ENCODE data around the gene RPS6KB1. TPM values are rescaled to one million over a fixed set of nuclear protein-coding genes. Genes with fewer than 3 reads are reported as not detected.

The RPS6KB1 gene
- total and polyA plus RNA-seq, 3 experiments from 2014 or later, result 24.4 to 52.3 (median 44.5) TPM

DNA sequence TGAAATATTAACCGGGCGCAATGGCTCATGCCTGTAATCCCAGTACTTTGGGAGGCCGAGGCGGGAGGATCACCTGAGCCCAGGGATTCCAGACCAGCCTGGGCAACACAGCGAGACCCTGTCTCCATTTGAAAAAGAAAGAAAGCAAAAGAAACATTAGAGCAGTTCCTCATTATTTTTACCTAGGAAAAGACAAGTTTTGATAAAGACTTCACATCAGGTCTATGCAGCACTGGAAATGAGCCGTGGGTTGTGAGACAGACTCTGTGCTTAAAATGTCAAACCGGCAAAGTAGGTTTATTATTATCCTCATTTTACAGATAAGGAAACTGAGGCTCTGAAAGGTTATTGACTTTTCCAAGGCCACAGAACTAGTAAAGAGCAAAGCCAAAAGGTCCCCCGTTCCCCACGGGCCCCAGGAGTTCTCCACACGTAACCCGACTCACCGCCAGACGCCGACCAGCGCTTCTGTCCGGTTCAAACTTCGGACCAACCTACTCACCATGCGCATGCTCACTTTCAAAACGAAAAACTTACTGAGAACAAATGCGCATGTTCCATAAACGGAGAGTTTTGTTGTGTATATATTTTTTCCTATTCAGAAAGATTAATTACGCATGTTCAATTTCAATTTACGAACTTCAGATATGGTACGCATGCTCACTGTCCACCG lies 534 bp upstream of the RPS6KB1 start:
- no peaks in the 10 kb centered on the region for H3K27me3 ChIP-seq (ENCODE audit: insufficient read depth, low read length, poor library complexity, severe bottlenecking)
- Mint-ChIP-seq H3K4me1 (peaks cover 46 to 77% (median 66%) of the 10 kb centered on the region in 3 donors), H3K27ac (peak overlapping the region; percentile 97 to 100 (median 100)), H3K36me3 (peaks cover 0 to 51% (median 10%) of the 10 kb centered on the region in 3 donors), H3K4me3 (peak overlapping the region; percentile 98 to 100 (median 99)), H3K27me3 (peaks cover 0 to 1% of the 10 kb centered on the region in 2 donors), H3K9me3 (no peaks in the 10 kb centered on the region)
- H3K4me3 ChIP-seq (ENCODE audit: low read length), result peak overlapping the region; percentile 95
- H3K9me3 ChIP-seq (ENCODE audit: low read length), result no peaks in the 10 kb centered on the region
- peak overlapping the region; percentile 90 for H3K27ac ChIP-seq (ENCODE audit: low read depth, low read length)
- CTCF ChIA-PET, result interaction anchor here (1.2 to 1.4 kb wide), 3 partner anchors 22 to 144 kb away, joined by 3 to 5 read pairs (median 5); no protein-coding TSS in a partner anchor
- peak in 1 of 5 donors; percentile 7 for DNase-seq
- H3K36me3 ChIP-seq (ENCODE audit: insufficient read depth, low read length), result no peaks in the 10 kb centered on the region
- peaks cover 24% of the 10 kb centered on the region for H3K4me1 ChIP-seq (ENCODE audit: insufficient read depth, low read length)
- POLR2A ChIA-PET, result interaction anchor here (0.5 to 2.5 kb wide), 7 partner anchors 17 to 273 kb away, joined by 3 to 15 read pairs (median 5); partner anchors contain the start of genes CLTC and RNFT1

DNA sequence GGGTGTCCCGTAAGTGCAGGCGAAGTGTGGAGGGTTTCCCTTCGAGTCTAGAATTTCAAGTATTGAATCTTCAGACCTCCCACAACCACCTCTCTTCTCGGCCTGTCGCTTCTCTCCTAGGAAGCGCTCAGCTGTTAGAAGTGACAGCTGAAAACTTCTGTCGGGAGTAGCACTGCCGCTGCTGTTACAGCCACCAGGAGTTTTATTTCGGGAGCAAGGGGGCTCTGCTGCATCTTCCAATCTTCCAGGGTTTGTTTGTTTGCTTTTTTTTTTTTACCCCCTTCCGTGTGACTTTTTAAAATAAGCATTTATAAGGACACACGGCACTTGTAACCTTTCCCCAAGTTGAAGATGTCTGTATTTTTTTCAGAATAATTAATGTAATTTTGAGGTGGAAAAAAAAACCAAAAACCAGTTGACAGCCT lies 767 bp downstream of the RPS6KB1 start:
- no peak for DNase-seq
- H3K27me3 Mint-ChIP-seq, result peaks cover 0 to 1% of the 10 kb centered on the region in 2 donors
- peak overlapping the region; percentile 97 to 100 (median 100) for H3K27ac Mint-ChIP-seq
- ChIA-PET POLR2A (interaction anchor here (0.6 to 2.5 kb wide), 8 partner anchors 40 to 274 kb away, joined by 3 to 15 read pairs (median 4); partner anchors contain the start of genes CLTC and RNFT1), CTCF (interaction anchor here (0.9 to 1.8 kb wide), 5 partner anchors 20 to 143 kb away, joined by 3 to 5 read pairs (median 5); no protein-coding TSS in a partner anchor)
- Histone ChIP-seq H3K27ac (ENCODE audit: low read depth, low read length) (peak overlapping the region; percentile 90), H3K27me3 (ENCODE audit: insufficient read depth, low read length, poor library complexity, severe bottlenecking) (no peaks in the 10 kb centered on the region), H3K4me3 (ENCODE audit: low read length) (peak overlapping the region; percentile 95), H3K4me1 (ENCODE audit: insufficient read depth, low read length) (peaks cover 27% of the 10 kb centered on the region), H3K36me3 (ENCODE audit: insufficient read depth, low read length) (no peaks in the 10 kb centered on the region), H3K9me3 (ENCODE audit: low read length) (no peaks in the 10 kb centered on the region)
- H3K9me3 Mint-ChIP-seq, result no peaks in the 10 kb centered on the region
- H3K4me3 Mint-ChIP-seq, result peak overlapping the region; percentile 98 to 100 (median 99)
- peaks cover 42 to 74% (median 66%) of the 10 kb centered on the region in 3 donors for H3K4me1 Mint-ChIP-seq
- H3K36me3 Mint-ChIP-seq, result peaks cover 0 to 44% (median 5%) of the 10 kb centered on the region in 3 donors

DNA sequence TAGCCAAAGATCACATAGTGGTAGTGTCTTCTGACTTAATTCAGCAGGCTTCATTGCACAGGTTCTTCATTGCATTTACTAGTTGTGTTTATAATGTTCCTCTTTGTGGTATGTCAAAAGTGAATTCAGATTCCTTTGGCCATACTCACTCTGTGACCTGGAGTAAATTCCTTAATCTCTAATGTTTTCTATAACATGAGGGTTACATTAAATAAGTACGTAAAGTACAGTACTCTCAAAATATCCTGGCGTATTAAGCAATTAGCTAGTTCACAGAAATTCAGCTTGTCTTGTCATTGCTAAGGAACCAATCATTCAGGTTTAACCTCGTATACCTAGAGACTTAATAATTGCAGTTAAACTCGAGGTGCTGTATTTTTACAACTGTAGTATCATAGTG lies 4.2 kb downstream of the RPS6KB1 start:
- Histone ChIP-seq H3K27ac (ENCODE audit: low read depth, low read length) (no peak overlapping the region), H3K4me3 (ENCODE audit: low read length) (no peak overlapping the region), H3K4me1 (ENCODE audit: insufficient read depth, low read length) (peaks cover 24% of the 10 kb centered on the region), H3K36me3 (ENCODE audit: insufficient read depth, low read length) (no peaks in the 10 kb centered on the region), H3K27me3 (ENCODE audit: insufficient read depth, low read length, poor library complexity, severe bottlenecking) (no peaks in the 10 kb centered on the region), H3K9me3 (ENCODE audit: low read length) (no peaks in the 10 kb centered on the region)
- H3K36me3 Mint-ChIP-seq, result peaks cover 0 to 39% (median 3%) of the 10 kb centered on the region in 3 donors
- no peak for DNase-seq
- no peaks in the 10 kb centered on the region for H3K9me3 Mint-ChIP-seq
- ChIA-PET POLR2A (no interaction called here), CTCF (no interaction called here)
- H3K27ac Mint-ChIP-seq, result no peak overlapping the region
- H3K4me3 Mint-ChIP-seq, result no peak overlapping the region
- H3K27me3 Mint-ChIP-seq, result peaks cover 0 to 1% of the 10 kb centered on the region in 2 donors
- H3K4me1 Mint-ChIP-seq, result peaks cover 38 to 70% (median 59%) of the 10 kb centered on the region in 3 donors

DNA sequence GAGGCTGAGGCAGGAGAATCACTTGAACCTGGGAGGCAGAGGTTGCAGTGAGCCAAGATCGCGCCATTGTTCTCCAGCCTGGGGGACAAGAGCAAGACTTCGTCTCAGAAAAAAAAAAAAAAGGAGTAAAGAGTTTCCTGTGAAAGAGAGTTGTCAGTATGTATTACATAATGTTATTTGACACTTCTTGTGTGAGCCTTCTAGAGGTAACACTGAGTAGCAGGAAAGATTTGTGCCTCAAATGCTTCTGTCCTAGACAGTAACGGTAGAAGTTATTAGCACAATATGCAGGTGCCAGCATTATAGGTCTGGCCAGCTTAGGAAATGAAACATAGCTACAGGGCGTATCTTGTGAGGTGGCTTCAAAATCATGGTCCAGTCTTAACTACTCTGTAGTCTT lies 6.2 kb downstream of the RPS6KB1 start:
- Mint-ChIP-seq H3K4me3 (peak overlapping the region in 1 of 7 donors; percentile 5), H3K9me3 (no peaks in the 10 kb centered on the region), H3K27me3 (no peaks in the 10 kb centered on the region), H3K36me3 (peaks cover 0 to 28% (median 3%) of the 10 kb centered on the region in 3 donors), H3K27ac (peak overlapping the region in 1 of 8 donors; percentile 58), H3K4me1 (peaks cover 31 to 62% (median 49%) of the 10 kb centered on the region in 3 donors)
- ChIA-PET CTCF (no interaction called here), POLR2A (no interaction called here)
- Histone ChIP-seq H3K4me3 (ENCODE audit: low read length) (no peak overlapping the region), H3K36me3 (ENCODE audit: insufficient read depth, low read length) (no peaks in the 10 kb centered on the region), H3K4me1 (ENCODE audit: insufficient read depth, low read length) (peaks cover 18% of the 10 kb centered on the region), H3K27me3 (ENCODE audit: insufficient read depth, low read length, poor library complexity, severe bottlenecking) (no peaks in the 10 kb centered on the region), H3K9me3 (ENCODE audit: low read length) (no peaks in the 10 kb centered on the region), H3K27ac (ENCODE audit: low read depth, low read length) (no peak overlapping the region)
- peak in 1 of 5 donors; percentile 41 for DNase-seq

DNA sequence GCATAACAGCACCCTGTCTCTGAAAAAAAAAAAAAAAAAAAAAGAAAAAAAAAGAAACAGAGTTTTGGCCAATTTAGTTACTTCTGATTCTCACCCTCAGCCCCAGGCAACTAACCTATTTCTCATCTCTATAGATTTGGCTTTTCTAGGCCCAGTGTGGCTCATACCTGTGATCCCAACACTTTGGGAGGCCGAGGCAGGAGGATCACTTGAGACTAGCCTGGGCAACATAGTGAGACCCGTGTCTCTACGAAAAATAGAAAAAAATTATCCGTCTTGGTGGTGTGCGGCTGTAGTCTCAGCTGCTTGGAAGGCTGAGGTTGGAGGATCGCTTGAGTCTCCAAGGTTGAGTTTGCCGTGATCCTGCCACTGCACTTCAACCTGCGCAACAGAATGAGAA lies 8.7 kb downstream of the RPS6KB1 start:
- H3K9me3 Mint-ChIP-seq, result no peaks in the 10 kb centered on the region
- DNase-seq, result no peak
- peaks cover 0 to 28% (median 3%) of the 10 kb centered on the region in 3 donors for H3K36me3 Mint-ChIP-seq
- H3K36me3 ChIP-seq (ENCODE audit: insufficient read depth, low read length), result no peaks in the 10 kb centered on the region
- H3K4me1 ChIP-seq (ENCODE audit: insufficient read depth, low read length), result peaks cover 13% of the 10 kb centered on the region
- H3K4me3 Mint-ChIP-seq, result no peak overlapping the region
- H3K27ac ChIP-seq (ENCODE audit: low read depth, low read length), result no peak overlapping the region
- no peak overlapping the region for H3K4me3 ChIP-seq (ENCODE audit: low read length)
- ChIA-PET CTCF (interaction anchor here (0.6 kb wide), 1 partner anchor 34 kb away, joined by 3 read pairs; no protein-coding TSS in a partner anchor), POLR2A (no interaction called here)
- no peaks in the 10 kb centered on the region for H3K27me3 ChIP-seq (ENCODE audit: insufficient read depth, low read length, poor library complexity, severe bottlenecking)
- H3K9me3 ChIP-seq (ENCODE audit: low read length), result no peaks in the 10 kb centered on the region
- H3K27me3 Mint-ChIP-seq, result no peaks in the 10 kb centered on the region
- peaks cover 26 to 61% (median 44%) of the 10 kb centered on the region in 3 donors for H3K4me1 Mint-ChIP-seq
- H3K27ac Mint-ChIP-seq, result no peak overlapping the region

DNA sequence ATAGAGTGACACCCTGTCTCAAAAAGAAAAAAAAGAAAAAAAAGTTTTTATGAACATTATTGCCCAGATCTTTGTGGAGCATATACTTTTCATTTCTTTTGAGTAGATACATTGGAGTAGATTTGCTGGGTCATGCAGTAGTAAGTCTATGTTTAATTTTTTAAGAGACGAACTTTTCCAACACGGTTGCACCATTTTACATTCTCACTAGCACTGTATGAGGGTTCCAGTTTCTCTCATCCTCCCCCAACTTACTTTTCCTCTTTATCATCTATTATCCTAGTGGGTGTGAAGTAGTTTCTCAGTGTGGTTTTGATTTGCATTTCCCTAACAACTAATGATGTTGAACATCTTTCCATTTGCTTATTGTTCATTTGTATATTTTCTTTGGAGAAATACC lies 10.5 kb downstream of the RPS6KB1 start:
- Mint-ChIP-seq H3K27me3 (no peaks in the 10 kb centered on the region), H3K4me1 (peaks cover 27 to 53% (median 31%) of the 10 kb centered on the region in 3 donors), H3K27ac (peak overlapping the region in 7 of 8 donors; percentile 4 to 72 (median 10)), H3K9me3 (no peaks in the 10 kb centered on the region), H3K4me3 (no peak overlapping the region), H3K36me3 (peaks cover 0 to 29% (median 3%) of the 10 kb centered on the region in 3 donors)
- H3K36me3 ChIP-seq (ENCODE audit: insufficient read depth, low read length), result no peaks in the 10 kb centered on the region
- ChIA-PET CTCF (interaction anchor here (0.9 kb wide), 1 partner anchor 11 kb away, joined by 3 read pairs; no protein-coding TSS in a partner anchor), POLR2A (interaction anchor here (0.6 kb wide), 1 partner anchor 34 kb away, joined by 4 read pairs; no protein-coding TSS in a partner anchor)
- H3K4me1 ChIP-seq (ENCODE audit: insufficient read depth, low read length), result peaks cover 12% of the 10 kb centered on the region
- no peak overlapping the region for H3K27ac ChIP-seq (ENCODE audit: low read depth, low read length)
- no peaks in the 10 kb centered on the region for H3K9me3 ChIP-seq (ENCODE audit: low read length)
- DNase-seq, result no peak
- H3K27me3 ChIP-seq (ENCODE audit: insufficient read depth, low read length, poor library complexity, severe bottlenecking), result no peaks in the 10 kb centered on the region
- no peak overlapping the region for H3K4me3 ChIP-seq (ENCODE audit: low read length)

DNA sequence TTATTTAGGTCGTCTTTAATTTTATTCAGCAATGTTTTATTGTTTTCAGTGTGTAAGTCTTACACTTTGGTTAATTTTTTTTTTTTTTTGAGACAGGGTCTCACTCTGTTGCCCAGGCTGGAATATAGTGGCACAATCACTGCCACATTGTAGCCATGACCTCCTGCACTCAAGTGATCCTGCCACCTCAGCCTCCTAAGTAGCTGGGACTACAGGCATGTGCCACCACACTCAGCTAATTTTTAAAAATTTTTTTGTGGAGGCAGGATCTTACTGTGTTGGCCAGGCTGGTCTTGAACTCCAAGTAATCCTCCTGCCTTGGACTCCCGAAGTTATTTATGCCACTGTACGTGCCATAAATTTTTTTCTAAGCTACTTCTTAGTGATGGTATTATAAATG lies 14.5 kb downstream of the RPS6KB1 start:
- ChIA-PET CTCF (no interaction called here), POLR2A (no interaction called here)
- no peaks in the 10 kb centered on the region for H3K4me1 ChIP-seq (ENCODE audit: insufficient read depth, low read length)
- H3K9me3 Mint-ChIP-seq, result no peaks in the 10 kb centered on the region
- H3K27me3 ChIP-seq (ENCODE audit: insufficient read depth, low read length, poor library complexity, severe bottlenecking), result no peaks in the 10 kb centered on the region
- H3K9me3 ChIP-seq (ENCODE audit: low read length), result no peaks in the 10 kb centered on the region
- H3K36me3 ChIP-seq (ENCODE audit: insufficient read depth, low read length), result peaks cover 4% of the 10 kb centered on the region
- H3K4me3 ChIP-seq (ENCODE audit: low read length), result no peak overlapping the region
- H3K4me1 Mint-ChIP-seq, result peaks cover 20 to 38% (median 21%) of the 10 kb centered on the region in 3 donors
- H3K36me3 Mint-ChIP-seq, result peaks cover 0 to 42% (median 1%) of the 10 kb centered on the region in 3 donors
- H3K27ac Mint-ChIP-seq, result peak overlapping the region in 1 of 8 donors; percentile 38
- no peak overlapping the region for H3K27ac ChIP-seq (ENCODE audit: low read depth, low read length)
- no peak for DNase-seq
- H3K4me3 Mint-ChIP-seq, result peak overlapping the region in 1 of 7 donors; percentile 56
- no peaks in the 10 kb centered on the region for H3K27me3 Mint-ChIP-seq

Data from CD8-positive, alpha-beta memory T cell (primary cell).